Prostate gland (tissue), 2 donors: ENCODE measurements around the gene NOL3. TPM values are rescaled to one million over a fixed set of nuclear protein-coding genes. Genes with fewer than 3 reads are reported as not detected.

ENCODE experiments used
- DNase-seq: peaks from one replicate; pipeline ENCODE4 v3.0.0-alpha.2; 2019; ENCODE audit warnings: low spot score
- H3K27ac ChIP-seq, 2 donors: fragments of 200-600 bp; sonication (generic); 2 replicates each; pipeline ENCODE4 v1.5.1; 2017 to 2019
- H3K27me3 ChIP-seq: fragments of 200-600 bp; sonication (generic); replicated peaks from 2 replicates; pipeline ENCODE4 v1.5.1; 2019; ENCODE audit not compliant: insufficient read depth
- H3K36me3 ChIP-seq, 2 donors: fragments of 200-600 bp; sonication (generic); 1 replicate in 1 of 2; 2 replicates in 1 of 2; pipeline versions ENCODE4 v1.5.1 to v1.8.1; 2017 to 2019
- H3K4me1 ChIP-seq: fragments of 200-600 bp; sonication (generic); replicated peaks from 2 replicates; pipeline ENCODE4 v1.5.1; 2019
- H3K4me3 ChIP-seq, 2 donors: fragments of 200-600 bp; sonication (generic); 2 replicates each; pipeline ENCODE4 v1.5.1; 2017 to 2019
- H3K9me3 ChIP-seq: fragments of 200-600 bp; sonication (generic); 2 replicates; pipeline ENCODE4 v1.5.1; 2017
- POLR2A ChIP-seq: fragments of 450-650 bp; IDR thresholded peaks from one replicate; pipeline ENCODE4 v1.6.1; 2016; ENCODE audit warnings: antibody characterized with exemption, mild to moderate bottlenecking
- POLR2AphosphoS5 ChIP-seq: sonication (generic); formaldehyde crosslinking; IDR thresholded peaks from one replicate; pipeline ENCODE4 v1.6.1; 2017; ENCODE audit warnings: antibody characterized with exemption
- WGBS: methylation state at CpG from one replicate; pipeline ENCODE4 v1.1.5; 2018; 5-methylcytosine and 5-hydroxymethylcytosine counted together
- intact Hi-C: fragments of 100-400 bp; cut with DNase I; formaldehyde crosslinking; loops from one replicate; pipeline ENCODE4 v1.14.2; 2022
- total RNA-seq, 2 donors: library from RNA; depleted of rRNA; stranded (reverse); fragments of >200 nt; gene quantifications; one replicate each; pipeline ENCODE4 v1.1.0, GENCODE V29; 2016
- TF ChIP-seq, protein P1 (sequence below), 4 experiments: fragments of 200-600 bp in 2 of 4; fragments of 450-650 bp in 2 of 4; sonication (generic) in 2 of 4; IDR thresholded peaks; 1 replicate in 3 of 4; 2 replicates in 1 of 4; pipeline ENCODE4 v1.5.1; 2016 to 2019; ENCODE audit warnings: antibody characterized with exemption in 4 of 4, mild to moderate bottlenecking in 2 of 4, moderate library complexity in 2 of 4

The NOL3 gene
- total RNA-seq, 2 donors from 2014 or later, result 60.8 to 129 TPM

DNA sequence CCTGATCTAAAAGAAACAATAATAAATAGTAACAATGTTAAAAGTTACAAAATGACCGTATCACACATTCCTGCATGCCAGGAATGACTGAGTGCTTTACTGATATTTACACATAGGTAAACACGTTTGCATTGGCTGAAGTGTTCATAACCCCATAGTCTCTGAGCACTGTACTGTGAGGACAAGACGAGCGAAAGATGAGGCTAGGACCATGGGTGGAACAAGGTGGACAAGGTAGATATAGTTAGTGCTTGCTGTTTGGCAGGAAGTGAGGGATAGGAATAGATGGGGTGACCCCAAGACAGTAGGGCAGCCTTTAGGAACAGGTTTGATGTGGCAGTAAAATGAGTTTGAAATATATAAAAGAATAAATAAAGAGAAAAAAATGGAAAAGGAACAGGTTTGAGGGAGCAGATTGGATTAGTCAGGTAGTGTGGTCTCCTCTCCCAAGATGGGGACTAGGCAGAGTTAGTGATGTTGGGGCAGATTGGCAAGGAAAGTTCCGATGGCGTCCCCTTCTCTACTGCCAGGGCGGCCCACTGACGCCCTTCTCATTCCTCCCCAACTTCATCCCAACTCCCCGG is 21.2 kb downstream of the NOL3 start:
- no peaks in the 10 kb centered on the region for H3K9me3 ChIP-seq
- H3K27me3 ChIP-seq, result no peaks in the 10 kb centered on the region
- H3K4me1 ChIP-seq, result peaks cover 17% of the 10 kb centered on the region
- no peak for DNase-seq
- peaks cover 11 to 16% of the 10 kb centered on the region in 2 donors for H3K36me3 ChIP-seq
- TF ChIP-seq POLR2A (no peak), POLR2AphosphoS5 (no peak)
- TF ChIP-seq, protein P1, sequence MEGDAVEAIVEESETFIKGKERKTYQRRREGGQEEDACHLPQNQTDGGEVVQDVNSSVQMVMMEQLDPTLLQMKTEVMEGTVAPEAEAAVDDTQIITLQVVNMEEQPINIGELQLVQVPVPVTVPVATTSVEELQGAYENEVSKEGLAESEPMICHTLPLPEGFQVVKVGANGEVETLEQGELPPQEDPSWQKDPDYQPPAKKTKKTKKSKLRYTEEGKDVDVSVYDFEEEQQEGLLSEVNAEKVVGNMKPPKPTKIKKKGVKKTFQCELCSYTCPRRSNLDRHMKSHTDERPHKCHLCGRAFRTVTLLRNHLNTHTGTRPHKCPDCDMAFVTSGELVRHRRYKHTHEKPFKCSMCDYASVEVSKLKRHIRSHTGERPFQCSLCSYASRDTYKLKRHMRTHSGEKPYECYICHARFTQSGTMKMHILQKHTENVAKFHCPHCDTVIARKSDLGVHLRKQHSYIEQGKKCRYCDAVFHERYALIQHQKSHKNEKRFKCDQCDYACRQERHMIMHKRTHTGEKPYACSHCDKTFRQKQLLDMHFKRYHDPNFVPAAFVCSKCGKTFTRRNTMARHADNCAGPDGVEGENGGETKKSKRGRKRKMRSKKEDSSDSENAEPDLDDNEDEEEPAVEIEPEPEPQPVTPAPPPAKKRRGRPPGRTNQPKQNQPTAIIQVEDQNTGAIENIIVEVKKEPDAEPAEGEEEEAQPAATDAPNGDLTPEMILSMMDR (IDR thresholded peaks at IDR 0.05), result no peak
- WGBS, result 20% methylated on average over 9 of the region's 9 CpGs
- H3K27ac ChIP-seq, result no peak overlapping the region
- H3K4me3 ChIP-seq, result peak overlapping the region; percentile 88 to 91
- intact Hi-C loops, result no loop called here

DNA sequence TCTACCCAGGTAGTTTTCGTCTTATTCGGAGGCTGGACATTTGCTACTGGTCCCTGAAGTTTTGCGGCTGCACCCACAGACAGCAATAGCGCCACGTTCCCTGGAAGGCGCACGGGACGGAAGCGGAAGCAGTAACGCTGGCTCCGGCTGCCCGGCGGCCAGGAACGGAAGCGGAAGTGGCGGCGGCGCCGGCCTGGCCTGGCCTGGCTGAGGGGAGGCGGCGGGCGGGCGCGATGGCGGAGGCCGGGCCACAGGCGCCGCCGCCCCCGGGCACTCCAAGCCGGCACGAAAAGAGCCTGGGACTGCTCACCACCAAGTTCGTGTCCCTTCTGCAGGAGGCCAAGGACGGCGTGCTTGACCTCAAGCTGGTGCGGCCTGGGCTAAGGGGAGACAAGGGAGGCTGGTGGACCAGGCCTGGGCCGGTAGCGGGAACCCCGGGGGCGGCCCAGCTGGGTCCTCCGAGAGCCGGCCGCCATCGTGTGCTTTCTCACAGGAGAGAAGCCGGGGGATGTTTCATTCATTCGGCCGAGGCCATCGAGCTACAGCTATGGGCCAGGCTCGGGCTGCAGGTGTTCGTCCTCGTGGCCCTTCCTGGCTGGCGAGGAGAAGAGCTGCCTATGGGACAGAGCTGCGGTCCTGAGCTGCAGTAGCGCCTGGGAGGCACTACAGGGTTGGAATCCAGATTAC is 21.8 kb downstream of the NOL3 start, which contains the start of gene E2F4:
Gene E2F4 (plus strand): TSS at position 161 of the 687 bp plus-strand sequence. CDS start 73 bp downstream, at position 234.
- H3K4me3 ChIP-seq, result peak within 1 kb of the TSS; percentile 88 to 91
- peaks cover 12 to 16% of the 10 kb centered on the region in 2 donors for H3K36me3 ChIP-seq
- H3K9me3 ChIP-seq, result no peaks in the 10 kb centered on the region
- peak within 1 kb of the TSS; percentile 35 to 41 for H3K27ac ChIP-seq
- peak; percentile 22 for TF ChIP-seq POLR2A
- TF ChIP-seq, protein P1 (IDR thresholded peaks at IDR 0.05), result peak in 2 of 4 experiments; percentile 30 to 40
- TF ChIP-seq POLR2AphosphoS5, result peak; percentile 99
- intact Hi-C loops, result no loop called here
- under 1% methylated on average over 51 of the region's 54 CpGs for WGBS
- H3K27me3 ChIP-seq, result no peaks in the 10 kb centered on the region
- peak; percentile 89 for DNase-seq
- peaks cover 17% of the 10 kb centered on the region for H3K4me1 ChIP-seq

DNA sequence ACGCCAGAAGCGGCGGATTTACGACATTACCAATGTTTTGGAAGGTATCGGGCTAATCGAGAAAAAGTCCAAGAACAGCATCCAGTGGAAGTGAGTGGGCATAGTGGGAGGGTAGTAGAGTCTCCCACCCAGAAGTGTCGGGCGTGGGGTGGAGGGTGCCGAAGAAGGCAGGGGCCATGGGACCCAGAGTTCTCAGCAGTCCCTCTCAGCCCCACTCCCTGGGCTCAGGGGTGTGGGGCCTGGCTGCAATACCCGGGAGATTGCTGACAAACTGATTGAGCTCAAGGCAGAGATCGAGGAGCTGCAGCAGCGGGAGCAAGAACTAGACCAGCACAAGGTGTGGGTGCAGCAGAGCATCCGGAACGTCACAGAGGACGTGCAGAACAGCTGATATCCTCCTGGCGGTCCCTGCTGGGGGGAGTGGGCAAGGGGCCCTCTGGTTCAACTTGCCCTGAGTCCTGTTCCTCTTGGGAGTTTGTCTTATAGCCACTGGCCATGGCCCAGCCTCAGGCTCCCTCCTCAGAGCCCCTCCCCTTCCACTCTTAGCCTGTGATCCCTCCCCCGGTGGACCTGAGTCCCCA is 22.5 kb downstream of the NOL3 start:
- TF ChIP-seq POLR2AphosphoS5 (no peak), POLR2A (no peak)
- TF ChIP-seq, protein P1 (IDR thresholded peaks at IDR 0.05), result no peak
- no peaks in the 10 kb centered on the region for H3K27me3 ChIP-seq
- peak overlapping the region; percentile 88 to 91 for H3K4me3 ChIP-seq
- whole genome bisulfite sequencing, result 31% methylated on average over 17 of the region's 17 CpGs
- intact Hi-C loops, result no loop called here
- no peak for DNase-seq
- H3K9me3 ChIP-seq, result no peaks in the 10 kb centered on the region
- peak overlapping the region in 1 of 2 donors; percentile 35 for H3K27ac ChIP-seq
- H3K36me3 ChIP-seq, result peaks cover 14 to 16% of the 10 kb centered on the region in 2 donors
- peaks cover 17% of the 10 kb centered on the region for H3K4me1 ChIP-seq

DNA sequence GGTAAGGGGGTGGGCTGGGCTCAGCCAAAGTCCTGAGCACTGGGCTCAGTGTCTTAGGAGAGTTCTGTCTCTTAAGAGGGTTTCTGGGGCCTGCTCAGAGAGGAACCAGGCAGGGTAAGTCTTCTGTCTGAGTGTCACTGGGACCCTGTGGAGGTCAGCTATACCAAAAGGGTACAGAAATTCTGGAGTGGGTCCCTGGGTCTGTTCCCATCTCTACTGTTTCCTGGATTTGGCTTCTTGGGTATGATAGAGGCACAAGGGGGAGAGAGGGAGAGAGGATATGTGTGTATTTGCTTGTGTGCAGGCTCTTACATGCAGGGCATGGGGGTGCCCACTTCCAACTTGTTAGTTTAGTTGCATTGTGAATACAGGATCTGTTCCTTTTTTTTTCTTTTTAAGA is 23.2 kb downstream of the NOL3 start:
- peak overlapping the region in 1 of 2 donors; percentile 0 for H3K27ac ChIP-seq
- H3K36me3 ChIP-seq, result peaks cover 14 to 16% of the 10 kb centered on the region in 2 donors
- no peaks in the 10 kb centered on the region for H3K27me3 ChIP-seq
- intact Hi-C loops, result no loop called here
- TF ChIP-seq POLR2A (no peak), POLR2AphosphoS5 (no peak)
- TF ChIP-seq, protein P1 (IDR thresholded peaks at IDR 0.05), result no peak
- H3K9me3 ChIP-seq, result no peaks in the 10 kb centered on the region
- peaks cover 21% of the 10 kb centered on the region for H3K4me1 ChIP-seq
- peak overlapping the region in 1 of 2 donors; percentile 91 for H3K4me3 ChIP-seq
- DNase-seq, result no peak
